Testis (tissue), 2 donors: ENCODE data around the gene TIMM17A.

Experiments
- POLR2A ChIP-seq: fragments of 450-650 bp; IDR thresholded peaks from one replicate; pipeline ENCODE4 v1.6.1; 2017; ENCODE audit warnings: antibody characterized with exemption, mild to moderate bottlenecking, moderate library complexity
- TF ChIP-seq, protein P1 (sequence below), 3 experiments: fragments of 450-650 bp in 2 of 3; fragments of 200-600 bp in 1 of 3; sonication (generic) in 1 of 3; IDR thresholded peaks; one replicate each; pipeline ENCODE4 v1.5.1; 2016 to 2019; ENCODE audit warnings: antibody characterized with exemption in 3 of 3, mild to moderate bottlenecking in 2 of 3, moderate library complexity in 1 of 3

- TF ChIP-seq, protein P1, sequence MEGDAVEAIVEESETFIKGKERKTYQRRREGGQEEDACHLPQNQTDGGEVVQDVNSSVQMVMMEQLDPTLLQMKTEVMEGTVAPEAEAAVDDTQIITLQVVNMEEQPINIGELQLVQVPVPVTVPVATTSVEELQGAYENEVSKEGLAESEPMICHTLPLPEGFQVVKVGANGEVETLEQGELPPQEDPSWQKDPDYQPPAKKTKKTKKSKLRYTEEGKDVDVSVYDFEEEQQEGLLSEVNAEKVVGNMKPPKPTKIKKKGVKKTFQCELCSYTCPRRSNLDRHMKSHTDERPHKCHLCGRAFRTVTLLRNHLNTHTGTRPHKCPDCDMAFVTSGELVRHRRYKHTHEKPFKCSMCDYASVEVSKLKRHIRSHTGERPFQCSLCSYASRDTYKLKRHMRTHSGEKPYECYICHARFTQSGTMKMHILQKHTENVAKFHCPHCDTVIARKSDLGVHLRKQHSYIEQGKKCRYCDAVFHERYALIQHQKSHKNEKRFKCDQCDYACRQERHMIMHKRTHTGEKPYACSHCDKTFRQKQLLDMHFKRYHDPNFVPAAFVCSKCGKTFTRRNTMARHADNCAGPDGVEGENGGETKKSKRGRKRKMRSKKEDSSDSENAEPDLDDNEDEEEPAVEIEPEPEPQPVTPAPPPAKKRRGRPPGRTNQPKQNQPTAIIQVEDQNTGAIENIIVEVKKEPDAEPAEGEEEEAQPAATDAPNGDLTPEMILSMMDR (IDR thresholded peaks at IDR 0.05): no peak
- no peak for TF ChIP-seq POLR2A
Measured at GRCh38 chr1:201928266-201928665, 27.0 kb upstream of the TIMM17A start.
